SJSA1 (cell line): Measurements from ENCODE around the gene LPP. TPM values are rescaled to one million over a fixed set of nuclear protein-coding genes. Genes with fewer than 3 reads are reported as not detected.

Experiments
- DNase-seq, 2 experiments: peaks; one replicate each; pipeline ENCODE4 v3.0.0-alpha.2; 2015 to 2020; ENCODE audit warnings: low spot score in 2 of 2, low read depth in 1 of 2
- H3K27ac ChIP-seq: fragments of 250-450 bp; sonication (Bioruptor Pico); 2 replicates; pipeline ENCODE4 v1.5.1; 2020; ENCODE audit warnings: mild to moderate bottlenecking, moderate library complexity
- H3K27me3 ChIP-seq: fragments of 250-450 bp; sonication (Bioruptor Pico); replicated peaks from 2 replicates; pipeline ENCODE4 v1.5.1; 2020; ENCODE audit warnings: mild to moderate bottlenecking, moderate library complexity
- H3K36me3 ChIP-seq: fragments of 250-450 bp; sonication (Bioruptor Pico); 2 replicates; pipeline ENCODE4 v1.5.1; 2020; ENCODE audit warnings: mild to moderate bottlenecking
- H3K4me1 ChIP-seq: fragments of 250-450 bp; sonication (Bioruptor Pico); replicated peaks from 2 replicates; pipeline ENCODE4 v1.6.1; 2021; ENCODE audit warnings: mild to moderate bottlenecking
- H3K4me3 ChIP-seq: fragments of 250-450 bp; sonication (Bioruptor Pico); 2 replicates; pipeline ENCODE4 v1.5.1; 2020; ENCODE audit warnings: mild to moderate bottlenecking
- H3K9me3 ChIP-seq: fragments of 250-450 bp; sonication (Bioruptor Pico); replicated peaks from 2 replicates; pipeline ENCODE4 v1.5.1; 2020; ENCODE audit warnings: mild to moderate bottlenecking
- total RNA-seq: library from RNA; depleted of rRNA; stranded (reverse); fragments of >200 nt; shearing (Covaris generic); gene quantifications from 2 replicates; pipeline ENCODE4 v1.2.3, GENCODE V29; 2014

Gene LPP
- total RNA-seq, 1 experiment from 2014 or later: 132 TPM

- Histone ChIP-seq H3K27ac (no peak overlapping the region), H3K36me3 (peaks cover 11% of the 10 kb centered on the region; the same call in 1 of the 2 replicates), H3K4me3 (no peak overlapping the region), H3K9me3 (no peaks in the 10 kb centered on the region), H3K27me3 (no peaks in the 10 kb centered on the region), H3K4me1 (peaks cover 25% of the 10 kb centered on the region)
- no peak for DNase-seq
Observed at GRCh38 chr3:188166441-188166840, 12.5 kb downstream of the LPP start.

- no peak overlapping the region for H3K27ac ChIP-seq
- H3K4me3 ChIP-seq: no peak overlapping the region
- no peaks in the 10 kb centered on the region for H3K27me3 ChIP-seq
- H3K4me1 ChIP-seq: peaks cover 8% of the 10 kb centered on the region; the same call in 1 of the 2 replicates
- no peak for DNase-seq
- H3K9me3 ChIP-seq: no peaks in the 10 kb centered on the region
- peaks cover 3% of the 10 kb centered on the region; the same call in 1 of the 2 replicates for H3K36me3 ChIP-seq
Observed at GRCh38 chr3:188168186-188168585, 14.2 kb downstream of the LPP start.

- DNase-seq: no peak
- Histone ChIP-seq H3K9me3 (no peaks in the 10 kb centered on the region), H3K36me3 (0 out of 2 replicates have a peak, but pooled peaks cover 1% of the 10 kb centered on the region), H3K27me3 (no peaks in the 10 kb centered on the region), H3K4me3 (no peak overlapping the region), H3K27ac (no peak overlapping the region), H3K4me1 (peaks cover 5% of the 10 kb centered on the region; the same call in 1 of the 2 replicates)
Observed at GRCh38 chr3:188168648-188169047, 14.7 kb downstream of the LPP start.

- no peaks in the 10 kb centered on the region for H3K9me3 ChIP-seq
- H3K27me3 ChIP-seq: no peaks in the 10 kb centered on the region
- H3K4me1 ChIP-seq: no peaks in the 10 kb centered on the region; the same call in 1 of the 2 replicates
- no peak overlapping the region for H3K27ac ChIP-seq
- no peak for DNase-seq
- H3K36me3 ChIP-seq: peaks cover 11% of the 10 kb centered on the region; the same call in 1 of the 2 replicates
- H3K4me3 ChIP-seq: no peak overlapping the region
Observed at GRCh38 chr3:188169830-188170455, 16.0 kb downstream of the LPP start.

GRCh38 chr3:188170461-188171459, 16.8 kb downstream of the LPP start:
- DNase-seq: no peak
- H3K9me3 ChIP-seq: no peaks in the 10 kb centered on the region
- no peaks in the 10 kb centered on the region for H3K4me1 ChIP-seq
- no peak overlapping the region for H3K27ac ChIP-seq
- H3K36me3 ChIP-seq: peaks cover 13% of the 10 kb centered on the region; the same call in 1 of the 2 replicates
- H3K4me3 ChIP-seq: no peak overlapping the region
- H3K27me3 ChIP-seq: no peaks in the 10 kb centered on the region

GRCh38 chr3:188171682-188172467, 17.9 kb downstream of the LPP start:
- no peak for DNase-seq
- H3K36me3 ChIP-seq: peaks cover 16% of the 10 kb centered on the region; the same call in 1 of the 2 replicates
- no peaks in the 10 kb centered on the region for H3K4me1 ChIP-seq
- no peak overlapping the region for H3K27ac ChIP-seq
- no peaks in the 10 kb centered on the region for H3K27me3 ChIP-seq
- H3K9me3 ChIP-seq: no peaks in the 10 kb centered on the region
- H3K4me3 ChIP-seq: no peak overlapping the region

GRCh38 chr3:188174317-188175044, 20.5 kb downstream of the LPP start:
- Histone ChIP-seq H3K27ac (no peak overlapping the region), H3K4me3 (no peak overlapping the region), H3K27me3 (no peaks in the 10 kb centered on the region), H3K4me1 (no peaks in the 10 kb centered on the region), H3K36me3 (peaks cover 31% of the 10 kb centered on the region), H3K9me3 (no peaks in the 10 kb centered on the region)
- no peak for DNase-seq

GRCh38 chr3:188176476-188176875, 22.5 kb downstream of the LPP start:
- no peak for DNase-seq
- no peak overlapping the region for H3K27ac ChIP-seq
- H3K27me3 ChIP-seq: no peaks in the 10 kb centered on the region
- H3K36me3 ChIP-seq: peaks cover 33% of the 10 kb centered on the region
- no peak overlapping the region for H3K4me3 ChIP-seq
- H3K4me1 ChIP-seq: no peaks in the 10 kb centered on the region
- H3K9me3 ChIP-seq: no peaks in the 10 kb centered on the region

GRCh38 chr3:188176884-188177283, 22.9 kb downstream of the LPP start:
- H3K36me3 ChIP-seq: peaks cover 33% of the 10 kb centered on the region
- no peaks in the 10 kb centered on the region for H3K27me3 ChIP-seq
- H3K27ac ChIP-seq: no peak overlapping the region
- H3K4me1 ChIP-seq: no peaks in the 10 kb centered on the region
- no peak overlapping the region for H3K4me3 ChIP-seq
- no peaks in the 10 kb centered on the region for H3K9me3 ChIP-seq
- no peak for DNase-seq

GRCh38 chr3:188177721-188178120, 23.8 kb downstream of the LPP start:
- no peaks in the 10 kb centered on the region for H3K27me3 ChIP-seq
- peaks cover 34% of the 10 kb centered on the region for H3K36me3 ChIP-seq
- H3K9me3 ChIP-seq: no peaks in the 10 kb centered on the region
- no peak for DNase-seq
- no peak overlapping the region for H3K27ac ChIP-seq
- no peaks in the 10 kb centered on the region for H3K4me1 ChIP-seq
- H3K4me3 ChIP-seq: no peak overlapping the region

- DNase-seq: no peak
- no peak overlapping the region for H3K4me3 ChIP-seq
- H3K9me3 ChIP-seq: no peaks in the 10 kb centered on the region
- H3K27me3 ChIP-seq: no peaks in the 10 kb centered on the region
- H3K4me1 ChIP-seq: no peaks in the 10 kb centered on the region
- peaks cover 40% of the 10 kb centered on the region for H3K36me3 ChIP-seq
- H3K27ac ChIP-seq: no peak overlapping the region
Observed at GRCh38 chr3:188178293-188178936, 24.5 kb downstream of the LPP start.

GRCh38 chr3:188179006-188179966, 25.3 kb downstream of the LPP start:
- H3K4me3 ChIP-seq: no peak overlapping the region
- peaks cover 35% of the 10 kb centered on the region for H3K36me3 ChIP-seq
- H3K27ac ChIP-seq: no peak overlapping the region
- H3K9me3 ChIP-seq: no peaks in the 10 kb centered on the region
- no peaks in the 10 kb centered on the region for H3K4me1 ChIP-seq
- DNase-seq: no peak
- H3K27me3 ChIP-seq: no peaks in the 10 kb centered on the region
